Kidney (tissue), 14 donors: Measurements from ENCODE around the gene METTL5. TPM values are rescaled to one million over a fixed set of nuclear protein-coding genes. Genes with fewer than 3 reads are reported as not detected.

Experiments
- DNase-seq, 5 donors: peaks; one replicate each; pipeline ENCODE4 v3.0.0-alpha.2; 2013 to 2020
- FAIRE-seq: peaks from 2 replicates; lab custom pipeline; 2012; peaks lifted over from hg19 to GRCh38; lab: Jason Lieb, UNC
- H3K27ac ChIP-seq, 2 donors: one replicate each; pipeline ENCODE4 v1.7.0; 2013; ENCODE audit warnings: low read depth in 2 of 2, low read length in 2 of 2, inconsistent platforms in 1 of 2
- H3K27me3 ChIP-seq: one replicate; pipeline ENCODE4 v1.7.1; 2013; ENCODE audit warnings: low read length, inconsistent platforms; ENCODE audit not compliant: control insufficient read depth, insufficient read depth
- H3K36me3 ChIP-seq, 3 donors: one replicate each; pipeline versions ENCODE4 v1.7.0 to v1.7.1; 2013; ENCODE audit warnings: low read length in 3 of 3, control low read depth in 1 of 3, inconsistent platforms in 1 of 3; ENCODE audit not compliant: insufficient read depth in 3 of 3, control insufficient read depth in 2 of 3
- H3K4me1 ChIP-seq, 3 donors: one replicate each; pipeline versions ENCODE4 v1.7.0 to v1.7.1; 2013; ENCODE audit warnings: low read length in 3 of 3, inconsistent platforms in 1 of 3, low read depth in 1 of 3; ENCODE audit not compliant: control insufficient read depth in 2 of 3, insufficient read depth in 2 of 3
- H3K4me3 ChIP-seq, 3 donors: one replicate each; pipeline versions ENCODE4 v1.7.0 to v1.8.1; 2013; ENCODE audit warnings: low read length in 3 of 3, control low read depth in 1 of 3, inconsistent platforms in 1 of 3
- H3K9ac ChIP-seq, 3 donors: one replicate each; pipeline versions ENCODE4 v1.7.0 to v1.7.1; 2013; ENCODE audit warnings: low read length in 3 of 3, control low read depth in 1 of 3, inconsistent platforms in 1 of 3
- H3K9me3 ChIP-seq, 3 donors: one replicate each; pipeline versions ENCODE4 v1.7.0 to v1.7.1; 2013; ENCODE audit warnings: low read length in 3 of 3, control low read depth in 1 of 3, inconsistent platforms in 1 of 3; ENCODE audit not compliant: control insufficient read depth in 2 of 3, insufficient read depth in 1 of 3
- intact Hi-C: fragments of 100-400 bp; cut with DNase I; formaldehyde crosslinking; loops from one replicate; pipeline ENCODE4 v1.11.1; 2022
- polyA plus RNA-seq: library from polyadenylated mRNA; stranded (reverse); fragments of 350-450 nt; fragmentation: Illumina TruSeq; extraction: RNeasy Lipid Tissue Mini Kit (QIAGEN cat#74804); gene quantifications from one replicate; pipeline ENCODE4 v1.2.3, GENCODE V29; 2014; ENCODE audit warnings: low read depth, low replicate concordance; ENCODE audit not compliant: insufficient read depth
- total RNA-seq: library from RNA; stranded (reverse); fragmentation: NEBNext Ultra II Directional; extraction: Animal tissue kit (Norgen Biotek cat#: 25700); gene quantifications from one replicate; pipeline ENCODE4 v1.2.1, GENCODE V29; 2021
- TF ChIP-seq, protein P1 (sequence below): IDR thresholded peaks from 3 replicates; pipeline ENCODE4 v1.5.1; 2012; ENCODE audit warnings: mild to moderate bottlenecking, moderate library complexity, borderline replicate concordance; ENCODE audit not compliant: insufficient read depth; ENCODE audit errors: extremely low read depth
- donor health status: control.
- donor health status: control.
- donor health status: control.
- donor health status: control.
- donor health status: control.
- donor health status: DM: yes; HTN: yes; CAD: no.
- donor health status: Normal renal cell carcinoma (clear cell type).

The METTL5 gene
- total and polyA plus RNA-seq, 2 donors from 2014 or later = 43.9 to 68.8 TPM

- H3K9me3 ChIP-seq = no peaks in the 10 kb centered on the region
- DNase-seq = peak; percentile 94 to 98 (median 96)
- no peaks in the 10 kb centered on the region for H3K36me3 ChIP-seq
- intact Hi-C loops = no loop called here
- H3K4me3 ChIP-seq = peak within 1 kb of the TSS; percentile 65 to 93 (median 91)
- H3K4me1 ChIP-seq = no peaks in the 10 kb centered on the region
- TF ChIP-seq, protein P1, sequence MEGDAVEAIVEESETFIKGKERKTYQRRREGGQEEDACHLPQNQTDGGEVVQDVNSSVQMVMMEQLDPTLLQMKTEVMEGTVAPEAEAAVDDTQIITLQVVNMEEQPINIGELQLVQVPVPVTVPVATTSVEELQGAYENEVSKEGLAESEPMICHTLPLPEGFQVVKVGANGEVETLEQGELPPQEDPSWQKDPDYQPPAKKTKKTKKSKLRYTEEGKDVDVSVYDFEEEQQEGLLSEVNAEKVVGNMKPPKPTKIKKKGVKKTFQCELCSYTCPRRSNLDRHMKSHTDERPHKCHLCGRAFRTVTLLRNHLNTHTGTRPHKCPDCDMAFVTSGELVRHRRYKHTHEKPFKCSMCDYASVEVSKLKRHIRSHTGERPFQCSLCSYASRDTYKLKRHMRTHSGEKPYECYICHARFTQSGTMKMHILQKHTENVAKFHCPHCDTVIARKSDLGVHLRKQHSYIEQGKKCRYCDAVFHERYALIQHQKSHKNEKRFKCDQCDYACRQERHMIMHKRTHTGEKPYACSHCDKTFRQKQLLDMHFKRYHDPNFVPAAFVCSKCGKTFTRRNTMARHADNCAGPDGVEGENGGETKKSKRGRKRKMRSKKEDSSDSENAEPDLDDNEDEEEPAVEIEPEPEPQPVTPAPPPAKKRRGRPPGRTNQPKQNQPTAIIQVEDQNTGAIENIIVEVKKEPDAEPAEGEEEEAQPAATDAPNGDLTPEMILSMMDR = no peak
- H3K27ac ChIP-seq = peak within 1 kb of the TSS; percentile 51 to 75
- FAIRE-seq = no peak
- no peaks in the 10 kb centered on the region for H3K27me3 ChIP-seq
- H3K9ac ChIP-seq = peak within 1 kb of the TSS; percentile 56 to 85 (median 71)
Observed at GRCh38 chr2:169798718-169799592, 25.8 kb downstream of the METTL5 start, which contains the start of gene SSB. TSS of gene SSB (plus strand) at chr2:169798871. CDS start at chr2:169800961, 2,090 bp downstream.

- Histone ChIP-seq H3K4me1 (no peaks in the 10 kb centered on the region), H3K36me3 (no peaks in the 10 kb centered on the region), H3K27ac (peak overlapping the region in 1 of 2 donors; percentile 51), H3K27me3 (no peaks in the 10 kb centered on the region), H3K9me3 (no peaks in the 10 kb centered on the region), H3K9ac (peak overlapping the region in 2 of 3 donors; percentile 56 to 85), H3K4me3 (peak overlapping the region; percentile 65 to 93 (median 91))
- TF ChIP-seq, protein P1 = no peak
- FAIRE-seq (no peak), DNase-seq (no peak)
- intact Hi-C loops = no loop called here
Observed at GRCh38 chr2:169798397-169798717, 26.3 kb downstream of the METTL5 start.

DNA sequence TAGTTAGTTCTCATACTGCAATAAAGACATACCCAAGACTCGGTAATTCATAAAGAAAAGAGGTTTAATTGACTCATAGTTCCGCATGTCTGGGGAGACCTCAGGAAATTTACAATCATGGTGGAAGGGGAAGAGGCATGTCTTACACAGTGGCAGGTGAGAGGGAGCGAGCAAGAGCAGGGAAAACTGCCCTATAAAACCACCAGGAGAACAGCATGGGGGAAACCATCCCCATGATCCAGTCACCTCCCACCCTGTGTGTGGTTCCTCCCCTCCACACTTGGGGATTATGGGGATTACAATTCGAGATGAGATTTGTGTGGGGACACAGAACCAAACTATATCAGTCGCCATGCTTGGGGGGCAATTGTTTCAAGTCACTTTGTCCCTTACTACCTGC lies 27.1 kb downstream of the METTL5 start:
- Histone ChIP-seq H3K36me3 (no peaks in the 10 kb centered on the region), H3K27me3 (no peaks in the 10 kb centered on the region), H3K27ac (no peak overlapping the region), H3K9ac (no peak overlapping the region), H3K9me3 (no peaks in the 10 kb centered on the region), H3K4me3 (no peak overlapping the region), H3K4me1 (no peaks in the 10 kb centered on the region)
- DNase-seq (no peak), FAIRE-seq (no peak)
- intact Hi-C loops = no loop called here
- TF ChIP-seq, protein P1 = no peak
